Tibial artery (tissue), 4 donors: Measurements from ENCODE around the gene CACNA1C.
A peak's percentile ranks its signal among the peaks of the same experiment; 100 is the strongest.

Experiments
- DNase-seq, 2 donors: peaks; one replicate each; pipeline ENCODE4 v3.0.0-alpha.2; 2019
- H3K27ac ChIP-seq, 2 donors: fragments of 200-600 bp; sonication (generic) in 1 of 2; 1 replicate in 1 of 2; 2 replicates in 1 of 2; pipeline ENCODE4 v1.5.1; 2018 to 2019; ENCODE audit warnings: mild to moderate bottlenecking in 1 of 2
- H3K27me3 ChIP-seq, 2 donors: fragments of 200-600 bp; sonication (generic) in 1 of 2; one replicate each; pipeline versions ENCODE4 v1.5.1 to v1.6.0; 2016 to 2019
- H3K36me3 ChIP-seq, 3 donors: fragments of 200-600 bp; sonication (generic) in 2 of 3; one replicate each; pipeline ENCODE4 v1.5.1; 2016 to 2019; ENCODE audit warnings: mild to moderate bottlenecking in 2 of 3
- H3K4me1 ChIP-seq, 4 donors: fragments of 200-600 bp; sonication (generic) in 2 of 4; 1 replicate in 3 of 4; 2 replicates in 1 of 4; pipeline ENCODE4 v1.5.1; 2016 to 2019
- H3K4me3 ChIP-seq, 2 donors: fragments of 200-600 bp; sonication (generic) in 1 of 2; 1 replicate in 1 of 2; 2 replicates in 1 of 2; pipeline ENCODE4 v1.5.1; 2018 to 2019; ENCODE audit warnings: mild to moderate bottlenecking in 2 of 2
- H3K9me3 ChIP-seq, 3 donors: fragments of 200-600 bp; sonication (generic) in 1 of 3; one replicate each; pipeline ENCODE4 v1.5.1; 2016 to 2019
- intact Hi-C: fragments of 100-400 bp; cut with DNase I; formaldehyde crosslinking; loops from one replicate; pipeline ENCODE4 v1.15.0; 2023; ENCODE audit warnings: low total_unique reads
- TF ChIP-seq, protein P1 (sequence below), 2 experiments: fragments of 200-600 bp in 1 of 2; fragments of 450-650 bp in 1 of 2; IDR thresholded peaks; one replicate each; pipeline ENCODE4 v1.5.1; 2017 to 2019; ENCODE audit warnings: antibody characterized with exemption in 2 of 2, mild to moderate bottlenecking in 1 of 2, moderate library complexity in 1 of 2

The CACNA1C gene

DNA sequence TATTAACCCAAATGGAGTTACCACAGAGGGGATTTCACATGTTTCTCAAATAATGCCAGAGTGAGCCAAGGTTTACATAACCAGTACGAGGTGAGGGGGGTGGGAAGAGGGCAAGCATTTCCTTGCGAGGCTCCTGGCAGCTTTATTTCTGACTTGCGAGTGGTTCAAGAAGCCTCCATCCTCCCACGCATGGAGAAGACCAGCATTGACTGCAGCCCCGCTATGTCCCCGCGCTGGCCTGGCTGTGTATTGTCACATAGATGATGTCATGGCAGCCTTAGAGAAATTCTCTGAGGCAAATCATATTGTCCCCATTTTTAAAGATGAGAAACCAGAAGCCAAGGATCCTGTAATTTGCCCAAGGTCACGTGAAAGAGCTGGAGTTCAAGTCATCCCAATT is 188.2 kb downstream of the CACNA1C start:
- peak overlapping the region; percentile 35 to 69 for H3K27ac ChIP-seq
- peaks cover 0 to 71% (median 49%) of the 10 kb centered on the region in 4 donors for H3K4me1 ChIP-seq
- TF ChIP-seq, protein P1, sequence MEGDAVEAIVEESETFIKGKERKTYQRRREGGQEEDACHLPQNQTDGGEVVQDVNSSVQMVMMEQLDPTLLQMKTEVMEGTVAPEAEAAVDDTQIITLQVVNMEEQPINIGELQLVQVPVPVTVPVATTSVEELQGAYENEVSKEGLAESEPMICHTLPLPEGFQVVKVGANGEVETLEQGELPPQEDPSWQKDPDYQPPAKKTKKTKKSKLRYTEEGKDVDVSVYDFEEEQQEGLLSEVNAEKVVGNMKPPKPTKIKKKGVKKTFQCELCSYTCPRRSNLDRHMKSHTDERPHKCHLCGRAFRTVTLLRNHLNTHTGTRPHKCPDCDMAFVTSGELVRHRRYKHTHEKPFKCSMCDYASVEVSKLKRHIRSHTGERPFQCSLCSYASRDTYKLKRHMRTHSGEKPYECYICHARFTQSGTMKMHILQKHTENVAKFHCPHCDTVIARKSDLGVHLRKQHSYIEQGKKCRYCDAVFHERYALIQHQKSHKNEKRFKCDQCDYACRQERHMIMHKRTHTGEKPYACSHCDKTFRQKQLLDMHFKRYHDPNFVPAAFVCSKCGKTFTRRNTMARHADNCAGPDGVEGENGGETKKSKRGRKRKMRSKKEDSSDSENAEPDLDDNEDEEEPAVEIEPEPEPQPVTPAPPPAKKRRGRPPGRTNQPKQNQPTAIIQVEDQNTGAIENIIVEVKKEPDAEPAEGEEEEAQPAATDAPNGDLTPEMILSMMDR (IDR thresholded peaks at IDR 0.05), result no peak
- intact Hi-C loops, result no loop called here
- H3K36me3 ChIP-seq, result no peaks in the 10 kb centered on the region
- no peaks in the 10 kb centered on the region for H3K9me3 ChIP-seq
- no peak overlapping the region for H3K4me3 ChIP-seq
- no peaks in the 10 kb centered on the region for H3K27me3 ChIP-seq
- DNase-seq, result no peak

DNA sequence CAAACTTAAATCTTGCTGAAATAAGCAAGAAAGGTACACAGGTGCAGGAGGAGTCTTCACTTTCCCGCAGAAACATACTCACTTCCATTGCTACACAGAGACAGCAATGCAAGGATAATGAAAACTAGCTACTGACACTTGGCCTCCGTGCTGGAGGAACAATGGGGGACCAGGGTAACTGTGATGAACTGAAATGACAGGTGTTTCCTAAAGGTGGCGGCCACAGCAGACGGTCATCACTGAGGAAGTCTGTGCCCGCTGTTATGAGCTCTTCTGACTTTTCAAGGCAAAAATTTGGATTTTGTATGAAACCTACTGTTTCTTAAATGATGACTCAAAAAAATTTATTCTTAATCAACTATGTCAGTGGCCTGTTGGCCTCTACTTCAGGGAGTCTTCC is 189.4 kb downstream of the CACNA1C start:
- DNase-seq, result no peak
- H3K4me1 ChIP-seq, result peaks cover 0 to 71% (median 49%) of the 10 kb centered on the region in 4 donors
- no peaks in the 10 kb centered on the region for H3K9me3 ChIP-seq
- H3K4me3 ChIP-seq, result no peak overlapping the region
- no peaks in the 10 kb centered on the region for H3K36me3 ChIP-seq
- intact Hi-C loops, result no loop called here
- no peaks in the 10 kb centered on the region for H3K27me3 ChIP-seq
- H3K27ac ChIP-seq, result no peak overlapping the region
- TF ChIP-seq, protein P1 (IDR thresholded peaks at IDR 0.05), result no peak

GRCh38 chr12:2242816-2243215 is 190.0 kb downstream of the CACNA1C start:
- H3K9me3 ChIP-seq, result no peaks in the 10 kb centered on the region
- H3K4me3 ChIP-seq, result no peak overlapping the region
- no peaks in the 10 kb centered on the region for H3K27me3 ChIP-seq
- intact Hi-C loops, result no loop called here
- no peak for DNase-seq
- peaks cover 0 to 68% (median 48%) of the 10 kb centered on the region in 4 donors for H3K4me1 ChIP-seq
- H3K27ac ChIP-seq, result no peak overlapping the region
- no peaks in the 10 kb centered on the region for H3K36me3 ChIP-seq
- TF ChIP-seq, protein P1 (IDR thresholded peaks at IDR 0.05), result no peak

- no peaks in the 10 kb centered on the region for H3K27me3 ChIP-seq
- H3K4me3 ChIP-seq, result no peak overlapping the region
- H3K36me3 ChIP-seq, result no peaks in the 10 kb centered on the region
- peaks cover 0 to 68% (median 47%) of the 10 kb centered on the region in 4 donors for H3K4me1 ChIP-seq
- no peaks in the 10 kb centered on the region for H3K9me3 ChIP-seq
- intact Hi-C loops, result no loop called here
- H3K27ac ChIP-seq, result peak overlapping the region; percentile 45
- no peak for DNase-seq
- TF ChIP-seq, protein P1 (IDR thresholded peaks at IDR 0.05), result no peak
These were observed 190.5 kb downstream of the CACNA1C start for GRCh38 chr12:2243275-2243674.

- intact Hi-C loops, result no loop called here
- Histone ChIP-seq H3K27me3 (no peaks in the 10 kb centered on the region), H3K27ac (peak overlapping the region; percentile 45), H3K36me3 (no peaks in the 10 kb centered on the region), H3K4me3 (no peak overlapping the region), H3K9me3 (no peaks in the 10 kb centered on the region), H3K4me1 (peaks cover 0 to 68% (median 45%) of the 10 kb centered on the region in 4 donors)
- DNase-seq, result peak in 1 of 2 donors; percentile 75
- TF ChIP-seq, protein P1 (IDR thresholded peaks at IDR 0.05), result no peak
These were observed 191.4 kb downstream of the CACNA1C start for GRCh38 chr12:2244013-2244861.
